DND-41 (cell line): ENCODE results near the gene BRPF3.

ENCODE experiments used
- CTCF ChIP-seq: IDR thresholded peaks from 2 replicates; pipeline ENCODE4 v1.5.1; 2012; ENCODE audit warnings: borderline replicate concordance, low read length, moderate library complexity, mild to moderate bottlenecking; ENCODE audit not compliant: poor library complexity, severe bottlenecking; ENCODE audit errors: extremely low read depth
- EZH2 ChIP-seq: IDR thresholded peaks from 3 replicates; pipeline ENCODE4 v1.6.1; 2012; ENCODE audit warnings: borderline replicate concordance, low read depth, mild to moderate bottlenecking, moderate library complexity, low read length, inconsistent platforms; ENCODE audit not compliant: severe bottlenecking

GRCh38 chr6:36230371-36230770 is 33.8 kb downstream of the BRPF3 start:
- TF ChIP-seq CTCF (no peak), EZH2 (no peak)
